Fibroblast of lung (primary cell): ENCODE results near the gene CCDC106.

Experiments
- CTCF ChIP-seq, 2 donors: IDR thresholded peaks in 1 of 2; conservative IDR thresholded peaks in 1 of 2; 1 replicate in 1 of 2; 2 replicates in 1 of 2; pipeline ENCODE4 v1.5.1; 2011 to 2012; ENCODE audit warnings: low read length in 2 of 2, control low read depth in 1 of 2, inconsistent platforms in 1 of 2, low read depth in 1 of 2, mild to moderate bottlenecking in 1 of 2
- EZH2 ChIP-seq: IDR thresholded peaks from 2 replicates; pipeline ENCODE4 v1.5.1; 2012; ENCODE audit warnings: low read length, control low read depth, mild to moderate bottlenecking; ENCODE audit errors: missing control alignments

- TF ChIP-seq CTCF (conservative IDR thresholded peaks at IDR 0.05 in 1 of 2, IDR thresholded peaks at IDR 0.05 in 1 of 2; ENCODE audit: low read depth in 1 of 2, low read length in 2 of 2) (no peak), EZH2 (no peak)
Measured at GRCh38 chr19:55684946-55685681, 37.1 kb downstream of the CCDC106 start.
